ENCODE data around the gene ZC3H10.

Gene ZC3H10

GRCh38 chr12:56121204-56121870 is 3.3 kb downstream of the ZC3H10 start:
- no peak for DNase-seq (ENCODE audit: extremely low spot score)
- TF ChIP-seq SUZ12 (IDR thresholded peaks at IDR 0.05): no peak
- no peak for TF ChIP-seq LEF1 (IDR thresholded peaks at IDR 0.05; ENCODE audit: borderline replicate concordance)
- TF ChIP-seq ELF4 (IDR thresholded peaks at IDR 0.05): no peak
- no peak for TF ChIP-seq FOXK2 (IDR thresholded peaks at IDR 0.05)
- TF ChIP-seq ZNF384 (IDR thresholded peaks at IDR 0.05): no peak
- TF ChIP-seq FOXM1 (IDR thresholded peaks at IDR 0.05; ENCODE audit: borderline replicate concordance): no peak
- no peak for TF ChIP-seq HDGF (IDR thresholded peaks at IDR 0.05; ENCODE audit: borderline replicate concordance)
- TF ChIP-seq L3MBTL2 (conservative IDR thresholded peaks at IDR 0.05): no peak
- no peak for TF ChIP-seq NFRKB (IDR thresholded peaks at IDR 0.05)
- TF ChIP-seq PKNOX1 (IDR thresholded peaks at IDR 0.05): no peak
- no peak for TF ChIP-seq BHLHE40 (IDR thresholded peaks at IDR 0.05; ENCODE audit: borderline replicate concordance)
- TF ChIP-seq CTBP1 (IDR thresholded peaks at IDR 0.05; ENCODE audit: borderline replicate concordance): no peak
- no peak for TF ChIP-seq TARDBP (IDR thresholded peaks at IDR 0.05)
- TF ChIP-seq ARNT (IDR thresholded peaks at IDR 0.05): no peak
- TF ChIP-seq FOXA1 (IDR thresholded peaks at IDR 0.05): no peak
- TF ChIP-seq SP1 (IDR thresholded peaks at IDR 0.05): no peak
- ChIA-PET CTCF (no interaction called here), POLR2A (interaction anchor here (0.8 kb wide), 1 partner anchor 68 kb away, joined by 3 read pairs; the partner anchor contains the start of gene SMARCC2)

GRCh38 chr12:56122637-56123036 is 4.6 kb downstream of the ZC3H10 start:
- POLR2A ChIA-PET: interaction anchor here (1.3 to 2.9 kb wide), 2 partner anchors 29 to 67 kb away, joined by 6 to 9 read pairs; partner anchors contain the start of gene SMARCC2
- no peak for TF ChIP-seq FOXK2 (IDR thresholded peaks at IDR 0.05)
- TF ChIP-seq TARDBP (IDR thresholded peaks at IDR 0.05): no peak
- TF ChIP-seq ARNT (IDR thresholded peaks at IDR 0.05): no peak
- no peak for TF ChIP-seq CTBP1 (IDR thresholded peaks at IDR 0.05; ENCODE audit: borderline replicate concordance)
- TF ChIP-seq FOXM1 (IDR thresholded peaks at IDR 0.05; ENCODE audit: borderline replicate concordance): no peak
- TF ChIP-seq FOXA1 (IDR thresholded peaks at IDR 0.05): no peak
- no peak for TF ChIP-seq SUZ12 (IDR thresholded peaks at IDR 0.05)
- TF ChIP-seq L3MBTL2 (conservative IDR thresholded peaks at IDR 0.05): no peak
- no peak for TF ChIP-seq HDGF (IDR thresholded peaks at IDR 0.05; ENCODE audit: borderline replicate concordance)
- CTCF ChIA-PET: interaction anchor here (0.6 to 0.9 kb wide), 2 partner anchors 73 to 140 kb away, joined by 3 to 4 read pairs; no protein-coding TSS in a partner anchor
- no peak for DNase-seq (ENCODE audit: extremely low spot score)

- TF ChIP-seq TARDBP (IDR thresholded peaks at IDR 0.05) (no peak), SUZ12 (IDR thresholded peaks at IDR 0.05) (no peak), ZNF384 (IDR thresholded peaks at IDR 0.05) (no peak), NFRKB (IDR thresholded peaks at IDR 0.05) (no peak), LEF1 (IDR thresholded peaks at IDR 0.05; ENCODE audit: borderline replicate concordance) (no peak), FOXM1 (IDR thresholded peaks at IDR 0.05; ENCODE audit: borderline replicate concordance) (no peak)
- POLR2A ChIA-PET: interaction anchor here (1.0 to 2.9 kb wide), 6 partner anchors 20 to 98 kb away, joined by 3 to 9 read pairs (median 4); partner anchors contain the start of genes PA2G4, RNF41 and SMARCC2
- CTCF ChIA-PET: interaction anchor here (1.1 to 2.8 kb wide), 3 partner anchors 65 to 386 kb away, joined by 3 to 9 read pairs (median 7); partner anchors contain the start of gene SMARCC2
- no peak for DNase-seq (ENCODE audit: extremely low spot score)
Measured at GRCh38 chr12:56124133-56124532, 6.1 kb downstream of the ZC3H10 start.

GRCh38 chr12:56126732-56127239 is 8.7 kb downstream of the ZC3H10 start:
- POLR2A ChIA-PET: interaction anchor here (0.7 to 3.2 kb wide), 11 partner anchors 9 to 985 kb away, joined by 3 to 23 read pairs (median 7); partner anchors contain the start of genes COQ10A, MYL6, PA2G4 and RNF41
- TF ChIP-seq HDGF (IDR thresholded peaks at IDR 0.05; ENCODE audit: borderline replicate concordance) (no peak), FOXM1 (IDR thresholded peaks at IDR 0.05; ENCODE audit: borderline replicate concordance) (no peak), PKNOX1 (IDR thresholded peaks at IDR 0.05) (no peak), ELF4 (IDR thresholded peaks at IDR 0.05) (no peak), NFRKB (IDR thresholded peaks at IDR 0.05) (no peak), FOXA1 (IDR thresholded peaks at IDR 0.05) (no peak), ZNF384 (IDR thresholded peaks at IDR 0.05) (no peak), FOXK2 (IDR thresholded peaks at IDR 0.05) (no peak), TARDBP (IDR thresholded peaks at IDR 0.05) (no peak), SUZ12 (IDR thresholded peaks at IDR 0.05) (no peak), BHLHE40 (IDR thresholded peaks at IDR 0.05; ENCODE audit: borderline replicate concordance) (no peak), CTBP1 (IDR thresholded peaks at IDR 0.05; ENCODE audit: borderline replicate concordance) (no peak), ARNT (IDR thresholded peaks at IDR 0.05) (no peak)
- DNase-seq (ENCODE audit: extremely low spot score): no peak
- CTCF ChIA-PET: interaction anchor here (0.8 to 2.4 kb wide), 2 partner anchors 47 to 63 kb away, joined by 3 to 11 read pairs; partner anchors contain the start of genes ERBB3 and SMARCC2

GRCh38 chr12:56127485-56127887 is 9.4 kb downstream of the ZC3H10 start:
- no peak for TF ChIP-seq SP1 (IDR thresholded peaks at IDR 0.05)
- TF ChIP-seq ZNF384 (IDR thresholded peaks at IDR 0.05): no peak
- no peak for TF ChIP-seq NFRKB (IDR thresholded peaks at IDR 0.05)
- no peak for TF ChIP-seq ARNT (IDR thresholded peaks at IDR 0.05)
- TF ChIP-seq HDGF (IDR thresholded peaks at IDR 0.05; ENCODE audit: borderline replicate concordance): no peak
- no peak for TF ChIP-seq SUZ12 (IDR thresholded peaks at IDR 0.05)
- no peak for TF ChIP-seq CTBP1 (IDR thresholded peaks at IDR 0.05; ENCODE audit: borderline replicate concordance)
- no peak for TF ChIP-seq PKNOX1 (IDR thresholded peaks at IDR 0.05)
- TF ChIP-seq L3MBTL2 (conservative IDR thresholded peaks at IDR 0.05): peak; percentile 60
- ChIA-PET CTCF (interaction anchor here (0.5 to 2.4 kb wide), 8 partner anchors 8 to 104 kb away, joined by 3 to 11 read pairs (median 3); partner anchors contain the start of genes SMARCC2 and ZC3H10), POLR2A (interaction anchor here (0.5 to 3.5 kb wide), 27 partner anchors 9 to 984 kb away, joined by 3 to 56 read pairs (median 5); partner anchors contain the start of genes ANKRD52, COQ10A, DNAJC14 and MYL6)
- no peak for DNase-seq (ENCODE audit: extremely low spot score)

All from HEK293T (cell line).